HG03097 (cell line): Measurements from ENCODE around the gene DPF3.

ENCODE experiments used
- ATAC-seq: cut with Tn5 transposase; IDR thresholded peaks from one replicate; pipeline ENCODE4 v1.9.1; 2021; ENCODE audit not compliant: unreplicated experiment, low FRiP score

DPF3 gene

DNA sequence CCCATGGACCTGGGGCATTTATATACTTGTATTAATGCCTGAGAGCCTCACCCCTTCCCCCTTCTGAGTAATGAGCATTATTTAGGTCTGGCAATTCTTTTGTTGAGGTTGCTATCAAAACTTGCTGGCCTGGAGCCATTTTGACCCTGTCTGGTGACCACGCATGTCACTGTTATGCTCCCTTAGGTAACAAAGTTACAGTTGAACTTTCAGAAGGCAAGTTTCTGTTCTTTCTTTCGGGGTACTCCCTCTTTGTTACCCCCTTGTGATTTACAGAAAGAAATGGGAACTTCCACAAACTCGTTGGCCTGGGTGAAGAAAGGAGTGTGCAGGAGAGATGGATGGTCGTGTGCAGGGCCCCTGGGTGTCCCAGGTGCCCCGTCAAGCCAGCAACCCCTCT lies 305.4 kb downstream of the DPF3 start:
- no peak for ATAC-seq

- no peak for ATAC-seq
Observed at GRCh38 chr14:72583316-72584272, 310.3 kb downstream of the DPF3 start.

DNA sequence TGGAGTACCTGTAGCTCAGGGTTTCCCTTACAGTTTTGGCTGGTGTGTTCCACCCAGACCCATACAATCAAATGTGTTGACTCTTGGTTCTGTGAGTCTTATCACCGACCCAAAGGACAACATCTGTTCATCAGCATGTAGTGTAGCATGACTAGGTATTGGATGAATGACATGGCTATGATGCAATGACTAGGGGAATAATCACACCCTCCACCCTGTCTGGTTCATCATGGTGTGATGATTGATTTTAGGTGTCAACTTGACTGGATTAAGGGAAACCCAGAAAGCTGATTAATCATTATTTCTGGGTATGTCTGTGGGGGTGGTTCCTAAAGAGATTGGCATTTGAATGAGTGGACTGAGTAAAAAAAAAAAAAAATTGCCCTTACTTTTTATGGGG lies 311.3 kb downstream of the DPF3 start:
- ATAC-seq: no peak

- ATAC-seq: no peak
Observed at GRCh38 chr14:72578514-72578913, 315.4 kb downstream of the DPF3 start.

GRCh38 chr14:72577521-72577920 lies 316.4 kb downstream of the DPF3 start:
- ATAC-seq: no peak

- ATAC-seq: no peak
Observed at GRCh38 chr14:72576258-72576657, 317.6 kb downstream of the DPF3 start.

DNA sequence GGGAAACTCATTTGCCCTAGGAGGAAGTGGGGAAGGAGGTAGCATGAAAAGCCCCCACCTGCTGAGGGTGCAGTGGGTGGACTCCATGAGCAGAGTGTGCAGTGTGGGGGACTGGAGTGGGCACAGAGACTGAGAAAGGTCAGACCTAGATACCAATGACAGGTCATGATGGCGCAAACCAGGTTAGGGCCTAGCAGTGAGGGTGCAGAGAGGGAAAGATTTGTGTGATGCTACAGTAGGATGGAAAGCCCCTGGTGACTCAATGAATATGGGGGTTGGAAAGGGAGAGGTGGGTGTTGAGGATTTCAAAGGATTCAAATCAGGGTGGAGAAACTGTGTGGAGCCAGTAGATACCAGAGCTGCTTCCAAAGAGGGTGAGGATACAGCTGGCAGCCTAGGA lies 319.2 kb downstream of the DPF3 start:
- ATAC-seq: no peak

DNA sequence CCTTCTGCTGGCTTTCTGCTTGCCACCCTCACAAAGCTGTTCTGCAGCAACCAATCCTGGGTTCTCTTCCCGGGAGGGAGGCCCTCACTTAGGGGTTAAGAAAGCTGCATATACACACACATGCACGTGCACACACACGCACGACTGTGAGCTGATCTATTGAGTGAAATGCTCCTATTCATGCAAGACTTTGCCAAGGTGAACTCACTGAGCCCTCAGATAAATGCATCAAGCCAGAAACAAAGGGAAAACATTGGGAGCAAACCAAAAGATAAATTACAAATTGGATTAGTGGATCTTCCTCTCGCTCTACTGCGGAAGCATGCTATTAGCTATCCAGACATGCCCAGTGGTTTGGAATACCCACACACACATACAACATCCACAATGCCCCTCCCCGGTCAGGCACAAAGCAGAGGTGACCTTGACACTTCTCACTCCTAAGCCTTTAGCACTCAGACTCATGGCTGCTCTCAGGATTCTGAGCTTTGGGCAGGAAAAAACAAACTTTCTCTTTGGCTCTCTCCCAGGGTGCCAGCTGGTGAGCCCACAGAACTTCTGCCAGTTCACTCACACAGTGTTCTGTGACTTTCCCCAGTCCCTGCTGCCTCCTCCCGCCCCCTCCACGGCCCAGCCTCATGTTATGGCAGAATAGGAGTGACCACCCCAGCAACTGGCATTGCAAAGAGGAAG lies 320.0 kb downstream of the DPF3 start:
- no peak for ATAC-seq
